Astrocyte (in vitro differentiated cells and primary cell): Measurements from ENCODE around the gene PKD2. TPM values are rescaled to one million over a fixed set of nuclear protein-coding genes. Genes with fewer than 3 reads are reported as not detected.

Experiments used
- total RNA-seq: library from RNA; stranded (reverse); gene quantifications from 2 replicates; pipeline ENCODE4 v1.2.1, GENCODE V29; 2021

Gene PKD2
- total RNA-seq, 1 donor from 2014 or later, result 19.7 TPM

Other genes with a start within 250 kb of the PKD2 start
- not detected in 2 replicates for gene IBSP, start 208.1 kb upstream of the PKD2 start, total RNA-seq
- gene MEPE, start 174.7 kb upstream of the PKD2 start, total RNA-seq, result not detected in 2 replicates
- 153 and 217 TPM in 2 replicates for gene SPP1, start 31.9 kb upstream of the PKD2 start, total RNA-seq
- 0.34 and 2.5 TPM in 2 replicates for gene ABCG2, start 151.0 kb downstream of the PKD2 start, total RNA-seq